H4 (cell line): ENCODE results near the gene TSPYL1. TPM values are rescaled to one million over a fixed set of nuclear protein-coding genes. Genes with fewer than 3 reads are reported as not detected.

Experiments
- DNase-seq: peaks from one replicate; pipeline ENCODE4 v3.0.0-alpha.2; 2015; ENCODE audit warnings: low spot score
- total RNA-seq: library from RNA; depleted of rRNA; stranded (reverse); fragments of >200 nt; shearing (Covaris generic); gene quantifications from 2 replicates; pipeline ENCODE4 v1.2.3, GENCODE V29; 2014; rRNA removed

The TSPYL1 gene
- total RNA-seq, 1 experiment from 2014 or later = 39.9 TPM

GRCh38 chr6:116258520-116258919, 21.2 kb downstream of the TSPYL1 start:
- no peak for DNase-seq

- DNase-seq = no peak
Measured at GRCh38 chr6:116256694-116257093, 23.0 kb downstream of the TSPYL1 start.

- DNase-seq = no peak
Measured at GRCh38 chr6:116255246-116255800, 24.4 kb downstream of the TSPYL1 start.

GRCh38 chr6:116254297-116255056, 25.3 kb downstream of the TSPYL1 start:
- DNase-seq = no peak

- DNase-seq = peak; percentile 90
Measured at GRCh38 chr6:116253505-116254296, 26.0 kb downstream of the TSPYL1 start, which contains the start of gene TSPYL4. Gene TSPYL4 (minus strand): TSS chr6:116254075. CDS start chr6:116254008, 67 bp downstream.

- no peak for DNase-seq
Measured at GRCh38 chr6:116253188-116253504, 26.6 kb downstream of the TSPYL1 start.

- DNase-seq = no peak
Measured at GRCh38 chr6:116251568-116252384, 28.0 kb downstream of the TSPYL1 start.

GRCh38 chr6:116248577-116248976, 31.2 kb downstream of the TSPYL1 start:
- no peak for DNase-seq

- DNase-seq = no peak
Measured at GRCh38 chr6:116247285-116247684, 32.4 kb downstream of the TSPYL1 start.

- DNase-seq = no peak
Measured at GRCh38 chr6:116246089-116246488, 33.6 kb downstream of the TSPYL1 start.

- no peak for DNase-seq
Measured at GRCh38 chr6:116244284-116244683, 35.4 kb downstream of the TSPYL1 start.

- no peak for DNase-seq
Measured at GRCh38 chr6:116239856-116240255, 39.9 kb downstream of the TSPYL1 start.

- DNase-seq = no peak
Measured at GRCh38 chr6:116239256-116239655, 40.5 kb downstream of the TSPYL1 start.

GRCh38 chr6:116238083-116238482, 41.6 kb downstream of the TSPYL1 start:
- no peak for DNase-seq

- no peak for DNase-seq
Measured at GRCh38 chr6:116234689-116235088, 45.0 kb downstream of the TSPYL1 start.

GRCh38 chr6:116229287-116229913, 50.3 kb downstream of the TSPYL1 start:
- DNase-seq = peak; percentile 6

Other genes with a start within 250 kb of the TSPYL1 start
- 0.21 and 0.39 TPM in 2 replicates for gene FRK, start 219.0 kb downstream of the TSPYL1 start, total RNA-seq
- gene NT5DC1, start 179.1 kb downstream of the TSPYL1 start, total RNA-seq = 8.2 and 9.3 TPM in 2 replicates
- not detected in 2 replicates for gene COL10A1, start 153.8 kb downstream of the TSPYL1 start, total RNA-seq
- 5.8 and 6.3 TPM in 2 replicates for gene TSPYL4, start 25.9 kb downstream of the TSPYL1 start, total RNA-seq
- 58.6 and 67.1 TPM in 2 replicates for gene DSE, start 91.0 kb upstream of the TSPYL1 start, total RNA-seq
- 0.91 TPM in 1 of 2 replicates, not detected in the other for gene CALHM6, start 181.4 kb upstream of the TSPYL1 start, total RNA-seq
- 7.1 and 8.7 TPM in 2 replicates for gene CALHM5, start 231.7 kb upstream of the TSPYL1 start, total RNA-seq